ENCODE results near the gene C19orf38.

Gene C19orf38

DNA sequence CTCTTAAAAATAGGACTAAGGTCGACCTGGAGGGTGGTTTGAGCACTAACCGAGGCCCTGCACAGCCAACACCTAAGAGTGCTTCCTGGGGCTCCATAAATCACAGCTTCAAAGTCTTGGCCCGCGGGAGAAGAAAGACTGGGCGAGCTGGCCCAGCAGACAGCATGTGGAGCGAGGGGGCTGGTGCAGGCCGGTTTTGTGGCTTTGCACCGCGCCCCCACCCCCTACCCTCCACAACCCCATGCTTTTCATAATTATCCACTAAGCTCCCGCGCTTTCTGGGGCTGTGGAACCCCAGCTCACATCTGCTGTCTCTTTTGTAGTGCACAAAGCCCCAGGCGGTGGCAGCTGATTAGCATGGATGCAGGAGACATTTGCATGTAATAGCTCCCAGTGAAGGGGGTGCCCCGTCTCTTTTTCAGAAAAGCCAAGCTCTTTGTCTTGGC lies 40.2 kb downstream of the C19orf38 start:
- no peak for DNase-seq (ENCODE audit: low read depth in 2 of 2)
- H3K4me3 ChIP-seq (replicated peaks in 1 of 2; ENCODE audit: low read depth in 2 of 2, low read length in 2 of 2) = no peak overlapping the region
- TF ChIP-seq, protein P1, sequence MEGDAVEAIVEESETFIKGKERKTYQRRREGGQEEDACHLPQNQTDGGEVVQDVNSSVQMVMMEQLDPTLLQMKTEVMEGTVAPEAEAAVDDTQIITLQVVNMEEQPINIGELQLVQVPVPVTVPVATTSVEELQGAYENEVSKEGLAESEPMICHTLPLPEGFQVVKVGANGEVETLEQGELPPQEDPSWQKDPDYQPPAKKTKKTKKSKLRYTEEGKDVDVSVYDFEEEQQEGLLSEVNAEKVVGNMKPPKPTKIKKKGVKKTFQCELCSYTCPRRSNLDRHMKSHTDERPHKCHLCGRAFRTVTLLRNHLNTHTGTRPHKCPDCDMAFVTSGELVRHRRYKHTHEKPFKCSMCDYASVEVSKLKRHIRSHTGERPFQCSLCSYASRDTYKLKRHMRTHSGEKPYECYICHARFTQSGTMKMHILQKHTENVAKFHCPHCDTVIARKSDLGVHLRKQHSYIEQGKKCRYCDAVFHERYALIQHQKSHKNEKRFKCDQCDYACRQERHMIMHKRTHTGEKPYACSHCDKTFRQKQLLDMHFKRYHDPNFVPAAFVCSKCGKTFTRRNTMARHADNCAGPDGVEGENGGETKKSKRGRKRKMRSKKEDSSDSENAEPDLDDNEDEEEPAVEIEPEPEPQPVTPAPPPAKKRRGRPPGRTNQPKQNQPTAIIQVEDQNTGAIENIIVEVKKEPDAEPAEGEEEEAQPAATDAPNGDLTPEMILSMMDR (IDR thresholded peaks at IDR 0.05; ENCODE audit: low read depth, low read length) = no peak

DNA sequence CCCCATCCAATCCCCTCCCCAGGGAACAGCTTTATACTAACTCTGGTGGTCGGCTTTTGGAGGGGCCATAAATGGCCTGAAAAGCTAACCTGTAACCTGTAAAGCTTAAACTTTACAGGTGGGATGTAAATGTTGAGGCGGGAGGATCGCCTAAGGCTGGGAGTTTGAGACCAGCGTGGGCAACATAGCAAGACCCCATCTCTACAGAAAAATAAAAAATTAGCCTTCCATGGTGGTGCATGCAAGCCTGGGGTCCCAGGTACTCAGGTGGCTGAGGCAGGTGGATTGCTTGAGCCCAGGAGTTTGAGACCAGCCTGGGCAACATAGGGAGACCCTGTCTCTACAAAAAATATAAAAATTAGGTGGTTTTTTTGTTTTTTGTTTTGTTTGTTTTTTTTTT lies 41.7 kb downstream of the C19orf38 start:
- no peak overlapping the region for H3K4me3 ChIP-seq (replicated peaks in 1 of 2; ENCODE audit: low read depth in 2 of 2, low read length in 2 of 2)
- TF ChIP-seq, protein P1 (IDR thresholded peaks at IDR 0.05; ENCODE audit: low read depth, low read length) = no peak
- DNase-seq (ENCODE audit: low read depth in 2 of 2) = no peak

DNA sequence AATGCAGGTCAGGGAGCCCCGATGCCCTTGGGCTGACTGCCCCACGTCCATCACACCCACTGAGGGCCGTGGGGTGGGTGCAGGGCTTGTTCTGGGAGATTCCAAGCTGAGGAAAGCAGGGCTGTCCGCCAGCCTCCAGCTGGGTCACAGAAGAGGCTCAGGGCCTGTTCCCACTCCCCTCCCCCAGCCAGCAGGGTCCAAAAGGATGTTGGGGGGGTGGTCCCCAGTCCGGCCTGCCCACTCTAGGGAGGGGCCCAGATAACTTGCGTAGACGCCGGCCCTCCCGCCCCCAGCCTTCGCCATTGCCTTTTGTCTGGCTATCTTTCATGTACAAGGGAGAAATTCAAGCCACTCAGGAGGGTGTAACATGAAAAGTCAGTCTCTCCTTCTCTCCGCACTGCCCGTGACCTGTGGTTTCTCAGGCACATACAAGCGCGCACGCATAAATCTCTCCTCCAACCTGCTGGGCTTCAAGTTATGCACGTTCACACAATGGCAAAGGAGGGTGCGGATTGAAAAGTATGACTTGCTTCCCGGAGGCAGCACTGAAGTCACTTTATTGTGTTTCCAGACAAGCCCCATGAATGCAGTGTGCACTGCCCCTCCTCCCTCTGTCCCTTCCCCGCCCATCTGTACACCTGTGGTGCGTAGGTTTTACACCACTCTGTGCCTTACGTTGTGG lies 43.3 kb downstream of the C19orf38 start:
- H3K4me3 ChIP-seq (replicated peaks in 1 of 2; ENCODE audit: low read depth in 2 of 2, low read length in 2 of 2) = no peak overlapping the region
- DNase-seq (ENCODE audit: low read depth in 2 of 2) = no peak
- TF ChIP-seq, protein P1 (IDR thresholded peaks at IDR 0.05; ENCODE audit: low read depth, low read length) = no peak

DNA sequence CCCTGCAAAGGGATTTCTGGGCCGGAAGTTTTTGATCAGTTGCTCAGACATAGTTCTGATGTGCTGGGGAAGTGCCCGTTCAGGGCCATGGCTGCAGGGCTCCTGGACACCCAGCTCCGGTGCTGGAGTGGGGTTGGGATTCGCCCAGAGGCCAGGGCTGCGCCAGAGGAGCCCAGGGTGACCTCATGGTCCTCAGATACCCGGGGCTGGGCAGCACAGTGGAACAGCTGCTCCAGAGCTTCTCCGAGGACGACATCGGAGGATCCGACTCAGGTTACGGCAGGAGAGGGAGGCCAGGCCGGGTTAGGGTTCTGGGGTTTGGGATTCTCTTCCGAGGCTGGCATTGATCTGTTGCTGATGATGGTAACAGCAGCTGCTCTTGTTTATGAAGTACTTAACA lies 44.0 kb downstream of the C19orf38 start:
- TF ChIP-seq, protein P1 (IDR thresholded peaks at IDR 0.05; ENCODE audit: low read depth, low read length) = no peak
- no peak overlapping the region for H3K4me3 ChIP-seq (replicated peaks in 1 of 2; ENCODE audit: low read depth in 2 of 2, low read length in 2 of 2)
- no peak for DNase-seq (ENCODE audit: low read depth in 2 of 2)

DNA sequence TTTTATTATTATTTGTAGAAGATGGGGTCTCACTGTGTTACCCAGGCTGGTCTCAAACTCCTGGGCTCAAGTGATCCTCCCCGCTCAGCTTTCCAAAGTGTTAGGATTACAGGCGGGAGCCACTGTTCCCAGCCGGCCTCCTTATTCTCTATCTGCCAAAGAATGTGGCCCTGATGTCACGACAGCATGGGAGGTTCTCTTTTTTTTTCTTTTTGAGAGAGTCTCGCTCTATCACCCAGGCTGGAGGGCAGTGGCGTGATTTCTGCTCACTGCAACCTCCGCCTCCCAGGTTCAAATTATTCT lies 46.6 kb downstream of the C19orf38 start:
- no peak for DNase-seq (ENCODE audit: low read depth in 2 of 2)
- no peak overlapping the region for H3K4me3 ChIP-seq (replicated peaks in 1 of 2; ENCODE audit: low read depth in 2 of 2, low read length in 2 of 2)
- TF ChIP-seq, protein P1 (IDR thresholded peaks at IDR 0.05; ENCODE audit: low read depth, low read length) = no peak

DNA sequence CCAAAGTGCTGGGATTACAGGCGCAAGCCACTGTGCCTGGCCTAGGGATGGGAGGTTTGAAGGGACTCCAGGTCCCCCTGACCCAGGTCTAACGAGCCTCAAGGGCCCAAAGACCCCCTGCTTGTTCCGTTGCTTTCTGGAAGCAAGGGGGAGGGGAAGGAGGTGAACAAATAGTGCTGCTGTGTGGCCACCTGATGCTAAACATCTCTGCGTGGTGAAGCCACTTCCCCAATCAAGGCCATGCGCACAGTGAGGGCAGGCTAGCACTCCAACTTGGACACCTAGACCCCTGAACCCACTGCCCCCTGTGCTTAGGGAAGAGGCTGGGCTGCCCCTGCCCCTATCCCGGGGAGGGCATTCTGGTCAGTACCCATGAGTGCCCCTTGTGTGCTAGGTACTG lies 47.1 kb downstream of the C19orf38 start:
- no peak overlapping the region for H3K4me3 ChIP-seq (replicated peaks in 1 of 2; ENCODE audit: low read depth in 2 of 2, low read length in 2 of 2)
- TF ChIP-seq, protein P1 (IDR thresholded peaks at IDR 0.05; ENCODE audit: low read depth, low read length) = no peak
- no peak for DNase-seq (ENCODE audit: low read depth in 2 of 2)

DNA sequence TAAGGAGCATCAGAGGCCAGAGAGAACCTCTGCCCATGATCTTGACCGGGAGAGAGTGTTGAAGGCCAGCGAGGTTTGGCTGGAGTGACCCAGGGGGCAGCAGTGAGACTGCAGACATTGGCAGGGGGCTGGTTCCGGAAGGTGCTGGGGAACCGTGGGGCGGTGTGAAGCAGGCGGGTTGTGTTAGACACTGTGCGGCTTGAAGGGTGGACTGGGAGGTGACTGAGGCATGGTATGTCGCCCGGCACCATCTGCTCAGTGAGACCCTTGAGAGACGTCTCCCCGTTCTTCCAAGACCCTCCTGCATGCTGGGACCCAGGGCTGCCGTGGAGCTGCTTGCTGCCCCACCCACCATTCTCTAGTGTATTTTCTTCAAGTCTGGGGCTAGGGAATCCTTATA lies 47.7 kb downstream of the C19orf38 start:
- TF ChIP-seq, protein P1 (IDR thresholded peaks at IDR 0.05; ENCODE audit: low read depth, low read length) = no peak
- H3K4me3 ChIP-seq (replicated peaks in 1 of 2; ENCODE audit: low read depth in 2 of 2, low read length in 2 of 2) = no peak overlapping the region
- no peak for DNase-seq (ENCODE audit: low read depth in 2 of 2)
